SKM-1 treated with dmso at 0.1 percent for 144 hours (cell line): ENCODE results near the gene PHACTR2.
"Not testable (repeated sequence)": the region's sequence is repeated elsewhere in the genome, so short reads cannot be mapped to it uniquely, and the experiment has no call there.

Experiments used
- DNase-seq: peaks from one replicate; lab custom pipeline; 2025; ENCODE audit not compliant: unreplicated experiment; lab: John Stamatoyannopoulos, UW

PHACTR2 gene

DNA sequence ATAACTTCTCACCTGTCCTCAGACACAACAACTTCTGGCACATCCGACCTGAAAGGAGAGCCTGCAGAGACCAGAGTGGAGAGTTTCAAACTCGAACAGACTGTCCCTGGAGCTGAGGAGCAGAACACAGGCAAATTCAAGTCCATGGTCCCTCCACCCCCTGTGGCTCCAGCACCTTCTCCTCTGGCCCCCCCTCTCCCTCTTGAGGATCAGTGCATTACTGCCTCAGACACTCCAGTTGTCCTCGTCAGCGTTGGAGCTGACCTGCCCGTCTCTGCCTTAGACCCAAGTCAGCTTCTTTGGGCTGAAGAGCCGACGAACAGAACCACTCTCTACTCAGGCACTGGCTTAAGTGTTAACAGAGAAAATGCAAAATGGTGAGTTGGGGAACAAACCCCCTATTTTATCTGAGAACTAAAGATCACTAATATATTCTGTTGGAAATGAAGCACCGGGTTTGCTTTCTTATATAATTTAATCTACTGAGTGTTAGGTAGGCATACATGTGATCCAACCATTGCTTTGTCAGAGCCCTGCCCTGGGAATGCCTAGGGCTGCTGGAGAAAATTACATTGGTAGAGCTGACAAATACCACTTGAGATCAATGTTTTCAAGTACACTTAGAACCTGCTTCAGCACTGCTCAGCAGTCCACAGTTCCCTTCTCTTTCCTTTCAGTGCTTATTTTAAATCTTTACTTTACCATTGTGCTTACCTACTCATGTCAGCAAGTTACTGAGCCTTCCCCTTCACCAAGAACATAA, 87.8 kb downstream of the PHACTR2 start:
- no peak for DNase-seq

- DNase-seq, result no peak
These were observed 88.4 kb downstream of the PHACTR2 start for GRCh38 chr6:143766185-143766553.

DNA sequence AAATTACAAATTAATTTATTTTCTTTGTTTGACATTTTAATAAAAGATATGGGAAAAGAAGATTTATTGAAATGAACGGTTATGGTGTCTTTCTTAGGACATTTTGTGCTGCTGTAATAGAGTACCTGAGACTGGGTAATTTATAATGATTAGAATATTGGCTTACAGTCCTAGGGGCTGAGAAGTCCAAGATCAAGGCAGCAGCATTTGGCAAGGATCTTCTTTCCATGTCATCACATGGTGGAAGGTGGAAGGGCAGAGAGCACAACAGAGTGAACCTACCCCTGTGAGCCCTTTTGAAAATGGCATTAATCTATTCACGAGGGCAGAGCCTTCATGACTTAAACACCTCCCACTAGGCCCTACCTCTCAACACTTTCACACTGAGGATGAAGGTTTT, 89.7 kb downstream of the PHACTR2 start:
- no peak for DNase-seq

DNA sequence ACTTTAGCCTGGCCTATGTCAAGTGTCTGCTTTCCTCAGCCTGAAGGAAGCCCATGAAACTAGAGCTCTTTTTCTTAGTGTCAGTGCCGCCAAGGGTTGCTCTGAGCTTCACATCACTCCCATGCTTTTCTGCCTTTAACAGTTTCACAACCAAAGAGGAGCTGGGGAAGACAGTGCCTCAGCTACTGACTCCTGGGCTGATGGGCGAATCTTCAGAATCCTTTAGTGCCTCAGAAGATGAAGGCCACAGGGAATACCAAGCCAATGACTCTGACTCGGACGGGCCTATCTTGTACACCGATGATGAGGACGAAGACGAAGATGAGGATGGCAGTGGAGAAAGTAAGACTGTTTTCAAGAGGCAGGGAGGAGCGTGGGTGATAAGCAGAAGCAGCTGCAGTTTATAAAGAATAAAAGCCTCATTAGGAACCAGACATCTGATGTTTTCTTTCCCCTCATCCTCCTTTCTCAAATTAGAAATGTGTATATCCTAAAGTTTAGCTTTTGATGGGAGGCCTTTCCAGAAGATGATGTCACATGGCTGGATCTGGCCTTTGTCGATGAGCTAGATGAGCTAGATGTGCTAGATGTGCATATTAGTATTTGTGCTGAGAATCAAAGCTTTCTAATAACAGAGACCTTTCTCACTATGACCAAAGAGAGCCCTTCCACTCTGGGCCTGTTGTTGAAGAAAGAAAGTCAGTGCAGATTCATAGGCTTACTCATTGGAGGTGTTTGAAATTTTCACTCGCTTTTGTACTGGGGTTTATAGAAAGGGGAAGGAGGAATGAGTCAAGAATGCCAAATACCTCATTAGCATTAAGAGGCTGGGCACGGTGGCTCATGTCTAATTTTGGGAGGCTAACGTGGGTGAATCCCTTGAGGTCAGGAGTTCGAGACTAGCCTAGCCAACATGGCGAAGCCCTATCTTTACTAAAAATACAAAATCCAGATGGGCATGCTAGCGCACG, 94.6 kb downstream of the PHACTR2 start:
- no peak for DNase-seq

DNA sequence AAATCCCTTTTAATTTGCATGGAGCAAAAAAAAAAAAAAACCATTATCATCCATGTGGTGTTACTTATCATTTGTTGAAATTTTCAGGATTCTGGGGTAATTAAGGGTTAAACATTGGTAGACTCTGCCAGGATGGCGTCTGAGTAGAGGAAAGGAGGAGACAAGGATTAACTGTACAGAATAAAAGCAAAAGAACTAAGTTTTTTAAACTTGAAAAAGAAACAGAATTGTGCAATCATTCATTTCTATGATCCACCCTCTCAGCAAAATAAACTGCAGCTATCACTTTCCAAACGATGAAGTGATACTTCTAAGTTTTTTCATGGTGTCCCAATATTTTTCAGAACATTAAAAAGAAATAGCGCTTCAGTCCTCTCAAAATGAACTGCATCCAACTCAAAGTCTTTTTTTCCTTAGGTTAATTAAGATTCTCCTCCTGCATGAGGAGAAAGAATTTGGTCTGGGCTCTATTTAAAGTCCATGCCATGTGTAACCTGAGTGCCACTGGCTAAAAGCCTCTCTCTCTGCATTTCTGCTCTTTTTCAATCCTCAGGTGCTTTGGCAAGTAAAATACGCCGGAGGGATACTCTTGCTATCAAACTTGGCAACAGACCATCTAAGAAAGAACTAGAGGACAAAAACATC, 95.9 kb downstream of the PHACTR2 start:
- DNase-seq, result no peak

DNA sequence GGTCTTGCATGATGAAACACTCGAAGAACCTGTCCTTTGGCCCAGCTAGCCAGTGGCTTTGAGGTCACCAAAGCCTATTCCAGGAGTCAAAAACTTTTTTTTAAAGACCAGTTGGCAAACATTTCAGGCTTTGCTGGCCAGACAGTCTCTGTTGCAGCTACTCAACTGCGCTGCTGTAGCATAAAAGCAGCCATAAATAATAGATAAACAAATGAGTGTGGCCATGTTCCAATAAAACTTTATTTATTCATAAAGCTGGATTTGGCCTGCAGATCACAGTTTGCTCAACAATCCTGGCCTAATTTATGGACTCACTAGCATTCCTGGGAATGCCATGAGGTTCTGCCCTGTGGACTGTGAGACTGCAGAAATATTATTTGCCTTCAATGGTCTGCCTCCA, 96.6 kb downstream of the PHACTR2 start:
- DNase-seq, result no peak

- no peak for DNase-seq
These were observed 97.6 kb downstream of the PHACTR2 start for GRCh38 chr6:143775336-143775735.

DNA sequence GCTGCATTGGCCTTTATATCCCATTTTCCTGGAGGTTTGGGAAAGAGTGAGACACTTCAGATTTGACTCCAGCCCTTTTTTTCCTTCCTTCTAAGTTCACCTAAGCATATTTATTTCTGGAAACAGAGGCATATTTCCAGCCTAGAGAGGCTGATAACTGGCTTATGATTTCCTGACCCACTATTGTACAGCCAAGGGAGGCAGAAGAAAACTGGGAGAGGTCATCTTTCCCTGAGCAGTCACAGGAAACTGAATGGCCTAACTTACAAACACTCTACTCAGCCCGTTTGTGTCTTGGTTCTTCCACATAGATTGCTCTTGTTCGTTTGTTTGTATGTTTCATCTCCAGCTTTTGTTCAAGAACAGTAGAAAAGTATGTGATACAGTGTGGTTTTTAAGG, 101.2 kb downstream of the PHACTR2 start:
- no peak for DNase-seq

GRCh38 chr6:143782481-143782880, 104.7 kb downstream of the PHACTR2 start:
- no peak for DNase-seq

- DNase-seq, result no peak
These were observed 105.3 kb downstream of the PHACTR2 start for GRCh38 chr6:143783077-143783476.

DNA sequence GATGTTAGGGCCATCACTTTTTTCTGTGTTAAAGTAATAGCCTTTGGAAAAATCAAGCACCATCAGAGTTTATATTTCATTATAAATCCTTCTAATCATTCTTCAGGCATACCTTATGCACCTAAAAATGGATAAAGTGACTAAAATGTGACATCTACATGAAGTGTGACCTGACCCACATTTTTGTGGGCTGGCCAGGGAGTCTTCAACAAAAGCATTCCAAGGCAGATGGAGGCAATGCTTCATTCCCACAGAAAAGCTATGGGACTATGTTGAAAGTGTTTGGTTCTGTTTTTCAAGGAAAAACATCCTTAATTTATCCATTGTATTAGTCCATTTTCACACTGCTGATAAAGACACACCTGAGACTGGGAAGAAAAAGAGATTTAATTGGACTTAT, 106.6 kb downstream of the PHACTR2 start:
- DNase-seq, result no peak

DNA sequence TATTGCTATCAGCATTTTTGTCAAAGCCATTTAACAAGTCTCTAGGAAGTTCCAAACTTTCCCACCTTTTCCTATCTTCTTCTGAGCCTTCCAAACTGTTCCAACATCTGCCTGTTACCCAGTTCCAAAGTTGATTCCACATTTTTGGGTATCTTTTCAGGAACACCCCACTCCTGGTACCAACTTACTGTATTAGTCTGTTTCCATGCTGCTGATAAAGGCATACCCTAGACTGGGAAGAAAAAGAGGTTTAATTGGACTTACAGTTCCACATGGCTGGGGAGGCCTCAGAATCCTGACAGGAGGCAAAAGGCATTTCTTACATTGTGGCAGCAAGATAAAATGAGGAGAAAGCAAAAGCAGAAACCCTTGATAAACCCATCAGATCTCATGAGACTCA, 108.6 kb downstream of the PHACTR2 start:
- DNase-seq, result not testable (repeated sequence)

- no peak for DNase-seq
These were observed 114.9 kb downstream of the PHACTR2 start for GRCh38 chr6:143792402-143793279.

DNA sequence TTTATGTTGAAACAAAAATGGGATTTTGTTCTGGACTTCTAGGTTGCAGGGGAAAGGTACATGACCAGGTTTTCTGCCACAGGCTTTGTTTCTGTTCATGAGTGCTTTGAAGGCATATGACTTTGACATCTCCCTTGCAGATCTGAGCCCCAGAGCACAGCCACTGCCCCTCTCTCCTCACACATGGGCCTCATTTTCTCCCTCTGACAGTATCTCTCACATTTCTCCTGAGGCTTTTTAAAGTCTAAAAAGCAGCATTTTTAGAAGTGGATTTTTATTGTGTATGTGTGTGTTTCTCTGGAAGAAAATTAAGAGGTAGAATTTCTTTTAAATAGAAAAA, 115.5 kb downstream of the PHACTR2 start:
- no peak for DNase-seq

DNA sequence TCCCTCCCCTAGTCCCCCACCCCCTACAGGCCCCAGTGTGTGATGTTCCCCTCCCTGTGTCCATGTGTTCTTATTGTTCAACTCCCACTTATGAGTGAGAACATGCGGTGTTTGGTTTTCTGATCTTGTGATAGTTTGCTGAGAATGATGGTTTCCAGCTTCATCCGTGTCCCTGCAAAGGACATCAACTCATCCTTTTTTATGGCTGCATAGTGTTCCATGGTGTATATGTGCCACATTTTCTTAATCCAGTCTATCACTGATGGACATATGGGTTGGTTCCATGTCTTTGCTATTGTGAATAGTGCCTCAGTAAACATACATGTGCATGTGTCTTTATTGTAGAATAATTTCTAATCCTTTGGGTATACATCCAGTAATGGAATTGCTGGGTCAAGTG, 118.8 kb downstream of the PHACTR2 start:
- not testable (repeated sequence) for DNase-seq

DNA sequence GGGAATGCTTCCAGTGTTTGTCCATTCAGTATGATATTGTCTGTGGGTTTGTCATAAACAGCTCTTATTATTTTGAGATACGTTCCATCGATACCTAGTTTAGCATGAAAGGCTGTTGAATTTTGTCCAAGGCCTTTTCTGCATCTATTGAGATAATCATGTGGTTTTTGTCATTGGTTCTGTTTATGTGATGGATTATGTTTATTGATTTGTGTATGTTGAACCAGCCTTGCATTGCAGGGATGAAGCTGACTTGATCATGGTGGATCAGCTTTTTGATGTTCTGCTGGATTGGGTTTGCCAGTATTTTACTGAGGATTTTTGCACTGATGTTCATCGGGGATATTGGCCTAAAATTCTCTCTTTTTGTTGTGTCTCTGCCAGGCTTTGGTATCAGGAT, 120.7 kb downstream of the PHACTR2 start:
- DNase-seq, result not testable (repeated sequence)

DNA sequence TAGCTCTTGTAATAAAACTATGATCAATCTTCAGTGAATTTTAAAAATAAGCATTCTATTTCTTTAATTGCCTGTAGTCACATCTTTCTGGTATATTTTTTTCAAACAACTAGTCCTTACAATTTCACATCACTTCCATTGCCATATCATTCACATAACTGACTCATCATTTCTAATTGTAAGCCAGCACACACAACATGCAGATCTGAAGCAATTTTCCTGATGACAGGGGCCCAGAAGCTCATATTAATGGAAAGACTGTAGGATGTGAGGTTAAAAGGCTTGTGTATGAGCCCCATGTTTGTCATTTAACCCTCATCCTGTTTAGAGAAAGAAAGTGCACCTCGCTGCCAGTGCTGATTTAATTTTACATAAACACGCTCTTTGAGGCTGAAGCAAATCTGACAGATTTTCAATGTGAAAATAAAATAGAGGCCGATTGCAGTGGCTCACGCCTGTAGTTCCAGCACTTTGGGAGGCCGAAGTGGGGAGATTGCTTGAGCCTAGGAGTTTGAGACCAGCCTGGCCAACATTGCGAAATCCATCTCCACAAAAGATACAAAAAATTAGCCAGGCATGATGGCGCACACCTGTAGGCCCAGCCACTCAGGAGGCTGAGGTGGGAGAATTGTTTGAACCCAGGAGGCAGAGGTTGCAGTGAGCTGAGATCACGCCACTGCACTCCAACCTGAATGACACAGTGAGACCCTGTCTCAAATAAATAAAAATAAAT, 125.2 kb downstream of the PHACTR2 start:
- no peak for DNase-seq

DNA sequence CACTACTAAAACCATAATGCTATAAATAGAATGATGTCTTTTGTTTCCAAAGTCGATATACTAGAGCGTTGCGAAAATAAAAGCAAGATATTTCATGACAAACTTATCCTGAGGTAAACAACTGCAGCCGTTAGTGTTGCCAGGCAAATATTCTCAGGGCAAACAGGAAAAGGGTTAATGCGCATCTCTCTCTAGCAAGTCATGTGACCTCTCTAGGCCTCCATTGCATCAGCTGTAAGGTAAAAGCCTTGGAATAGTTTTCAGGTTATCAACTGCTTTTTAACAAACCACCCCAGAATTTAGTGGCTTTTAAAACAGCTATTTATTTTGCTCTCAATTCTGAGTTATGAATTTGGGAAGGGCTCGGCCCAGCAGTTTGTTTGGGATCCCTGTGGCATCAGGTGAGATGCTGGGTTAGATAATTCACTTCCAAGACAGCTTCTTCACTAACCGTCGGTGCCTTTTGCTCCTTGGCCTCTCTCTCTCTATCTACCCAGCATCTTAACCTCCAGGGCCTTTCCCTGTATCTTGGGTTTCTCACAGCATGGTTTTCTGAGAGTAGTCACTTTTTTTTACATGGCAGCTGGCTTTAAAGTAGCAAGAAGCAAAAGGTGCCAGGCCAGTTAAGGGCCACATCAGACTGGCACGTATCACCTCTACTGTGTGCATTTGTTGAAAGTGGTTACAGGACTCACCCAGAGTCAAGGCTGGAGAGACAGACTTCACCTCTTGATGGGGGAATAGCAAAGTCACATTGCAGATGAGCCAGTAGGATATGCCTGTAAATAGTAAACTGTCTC, 126.2 kb downstream of the PHACTR2 start:
- no peak for DNase-seq

GRCh38 chr6:143804835-143805239, 127.1 kb downstream of the PHACTR2 start:
- no peak for DNase-seq
